DOHH2 (cell line): ENCODE data around the gene NDE1.

Source experiments
- CTCF ChIP-seq: fragments of 200-600 bp; sonication (generic); IDR thresholded peaks from one replicate; pipeline ENCODE4 v1.5.1; 2014; ENCODE audit warnings: antibody characterized with exemption, mild to moderate bottlenecking, low read depth, low read length; ENCODE audit not compliant: poor library complexity, severe bottlenecking
- EZH2phosphoT487 ChIP-seq: fragments of 200-600 bp; sonication (generic); IDR thresholded peaks from 2 replicates; pipeline ENCODE4 v1.6.1; 2017; ENCODE audit warnings: borderline replicate concordance, mild to moderate bottlenecking, antibody characterized with exemption, low read length, moderate library complexity, mixed read lengths

GRCh38 chr16:15667091-15667742 is 17.2 kb downstream of the NDE1 start:
- TF ChIP-seq CTCF = no peak
- no peak for TF ChIP-seq EZH2phosphoT487
